NCI-H128 (cell line): ENCODE data around the gene ARHGAP8.
"Not testable (repeated sequence)": the region's sequence is repeated elsewhere in the genome, so short reads cannot be mapped to it uniquely, and the experiment has no call there.

Experiments
- DNase-seq: peaks from one replicate; lab custom pipeline; 2025; ENCODE audit not compliant: unreplicated experiment; lab: John Stamatoyannopoulos, UW

ARHGAP8 gene

DNA sequence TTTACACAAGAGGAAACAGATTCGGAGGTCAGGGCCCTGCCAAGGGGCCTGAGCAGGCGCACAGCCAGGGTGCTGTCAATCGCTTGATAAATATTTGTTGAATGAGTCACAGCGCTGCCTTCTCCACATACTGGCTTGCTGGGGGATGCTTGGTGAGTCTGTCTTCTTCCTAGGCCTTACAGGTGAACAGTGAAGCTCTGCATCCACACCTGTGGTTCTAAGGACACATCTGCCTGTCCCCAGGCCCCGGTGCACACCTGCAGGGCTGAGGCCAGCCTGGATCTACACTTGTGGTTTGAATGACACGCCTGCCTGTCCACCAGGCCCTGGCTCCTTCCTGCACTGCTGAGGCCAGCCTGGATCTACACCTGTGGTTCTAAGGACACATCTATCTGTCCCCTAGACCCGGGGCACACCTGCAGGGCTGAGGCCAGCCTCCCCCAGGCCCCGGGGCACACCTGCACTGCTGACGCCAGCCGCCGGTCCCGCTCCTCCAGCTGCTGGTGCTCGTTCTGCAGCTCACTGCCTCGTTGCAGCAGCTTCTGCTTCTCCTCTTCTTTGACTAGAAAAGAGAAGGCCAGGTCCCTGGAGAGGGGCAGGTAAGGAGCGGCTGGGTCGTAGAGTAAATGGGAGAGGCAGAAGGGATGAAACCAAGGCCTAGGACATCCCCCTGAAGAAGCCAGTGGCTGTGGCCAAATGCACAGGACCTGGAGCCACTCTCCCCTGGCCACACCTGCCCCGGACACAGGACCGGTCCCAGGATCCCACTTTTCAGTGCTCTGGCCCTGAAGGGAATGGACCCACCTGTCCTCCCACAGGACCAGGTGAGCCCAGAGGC, 132.8 kb downstream of the ARHGAP8 start:
- no peak for DNase-seq

- no peak for DNase-seq
These were observed 133.5 kb downstream of the ARHGAP8 start for GRCh38 chr22:44885806-44886360.

DNA sequence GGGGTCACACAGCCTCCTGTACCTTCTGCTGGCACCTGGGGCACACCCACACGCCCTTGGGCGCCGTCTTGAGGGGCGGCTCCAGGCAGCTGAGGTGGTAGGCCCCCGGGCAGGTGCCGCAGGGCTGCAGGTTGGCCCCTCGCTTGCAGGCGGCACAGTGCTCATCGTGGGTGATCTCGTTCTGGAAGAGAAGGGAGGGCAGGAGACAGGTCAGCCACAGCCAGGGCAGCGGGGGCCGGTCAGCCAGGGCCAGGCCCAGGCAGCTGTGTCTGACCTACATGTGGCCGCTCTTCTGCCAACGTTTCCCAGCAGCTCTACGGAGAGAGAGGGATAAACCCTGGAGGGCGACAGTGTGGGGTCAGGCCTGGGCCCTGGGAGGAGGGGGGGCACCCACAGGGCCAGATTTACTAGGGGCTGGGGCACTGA, 135.6 kb downstream of the ARHGAP8 start:
- DNase-seq = no peak

GRCh38 chr22:44888491-44889254, 136.3 kb downstream of the ARHGAP8 start:
- no peak for DNase-seq

DNA sequence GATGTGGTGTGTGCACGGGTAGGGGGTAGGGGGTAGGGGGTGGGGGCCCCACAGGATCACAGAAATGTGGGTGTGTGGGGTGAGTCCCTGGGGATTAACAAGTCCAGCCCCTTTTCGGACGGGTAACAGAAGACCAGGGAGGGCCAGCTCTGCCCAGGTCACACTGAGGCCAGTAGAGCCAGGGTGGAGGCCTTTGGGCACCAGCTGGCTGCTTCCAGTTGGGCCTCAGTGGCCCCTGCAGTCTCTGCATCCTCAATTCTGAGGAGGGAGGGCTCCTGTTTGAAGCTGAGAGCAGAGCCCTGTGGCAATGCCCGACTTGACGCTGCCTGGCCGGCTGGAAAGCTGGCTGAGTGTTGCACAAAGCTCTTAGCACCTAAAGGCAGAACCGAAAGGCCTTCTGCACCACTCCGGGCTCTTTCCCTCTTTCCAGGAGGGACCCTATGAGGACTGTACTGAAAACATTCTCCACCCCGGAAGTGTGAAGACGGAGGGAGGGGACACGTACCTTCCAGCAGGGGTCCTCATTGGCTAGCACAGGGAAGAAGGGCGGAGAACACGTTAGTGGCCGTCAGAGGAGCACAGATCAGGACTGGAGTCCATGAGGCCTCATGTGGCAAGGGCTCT, 137.0 kb downstream of the ARHGAP8 start:
- DNase-seq = no peak

GRCh38 chr22:44890416-44891292, 138.3 kb downstream of the ARHGAP8 start:
- no peak for DNase-seq

GRCh38 chr22:44891293-44891747, 138.9 kb downstream of the ARHGAP8 start:
- DNase-seq = no peak

GRCh38 chr22:44891791-44892190, 139.4 kb downstream of the ARHGAP8 start:
- no peak for DNase-seq

DNA sequence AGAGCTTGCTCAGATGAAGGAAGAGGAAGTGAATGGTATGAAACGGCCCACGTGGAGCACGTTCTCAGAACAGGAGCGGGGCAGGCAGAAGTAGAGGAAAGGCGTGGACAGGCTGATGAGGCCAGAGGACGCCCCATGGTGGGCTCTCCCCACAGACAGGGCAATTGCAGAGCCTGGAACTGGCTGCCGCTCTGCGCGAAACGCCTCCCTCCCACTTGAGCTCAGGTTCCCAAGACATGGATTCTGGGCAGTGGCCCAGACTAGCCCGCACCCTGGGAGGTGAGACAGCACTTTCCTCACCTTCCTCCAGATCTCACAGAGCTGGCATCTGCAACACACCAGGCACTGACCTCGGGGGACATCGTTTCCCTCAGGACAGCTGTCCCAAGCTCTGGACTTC, 139.9 kb downstream of the ARHGAP8 start:
- no peak for DNase-seq

- no peak for DNase-seq
These were observed 140.7 kb downstream of the ARHGAP8 start for GRCh38 chr22:44892803-44893730.

GRCh38 chr22:44893731-44894080, 141.3 kb downstream of the ARHGAP8 start:
- DNase-seq = no peak

- no peak for DNase-seq
These were observed 141.9 kb downstream of the ARHGAP8 start for GRCh38 chr22:44894321-44894720.

DNA sequence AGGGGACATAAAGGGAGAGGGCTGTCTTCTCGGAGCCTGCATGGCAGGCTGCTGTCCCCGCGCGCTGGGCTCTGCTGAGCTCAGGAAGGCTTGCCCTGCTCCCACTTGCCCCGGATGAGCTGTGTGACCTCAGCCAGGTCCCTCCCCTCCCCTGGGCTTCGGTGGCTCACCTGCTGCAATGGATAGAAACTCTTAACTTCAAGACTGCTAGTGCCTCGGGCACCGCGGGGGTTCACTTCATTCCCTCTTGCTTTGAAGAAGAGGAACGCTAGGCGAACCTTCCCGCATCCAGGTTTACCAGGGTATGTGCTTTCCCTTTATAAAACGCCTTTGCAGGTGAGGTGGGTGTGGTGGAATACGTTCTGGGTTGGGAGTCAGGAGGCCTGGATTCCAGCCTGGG, 142.4 kb downstream of the ARHGAP8 start:
- no peak for DNase-seq

DNA sequence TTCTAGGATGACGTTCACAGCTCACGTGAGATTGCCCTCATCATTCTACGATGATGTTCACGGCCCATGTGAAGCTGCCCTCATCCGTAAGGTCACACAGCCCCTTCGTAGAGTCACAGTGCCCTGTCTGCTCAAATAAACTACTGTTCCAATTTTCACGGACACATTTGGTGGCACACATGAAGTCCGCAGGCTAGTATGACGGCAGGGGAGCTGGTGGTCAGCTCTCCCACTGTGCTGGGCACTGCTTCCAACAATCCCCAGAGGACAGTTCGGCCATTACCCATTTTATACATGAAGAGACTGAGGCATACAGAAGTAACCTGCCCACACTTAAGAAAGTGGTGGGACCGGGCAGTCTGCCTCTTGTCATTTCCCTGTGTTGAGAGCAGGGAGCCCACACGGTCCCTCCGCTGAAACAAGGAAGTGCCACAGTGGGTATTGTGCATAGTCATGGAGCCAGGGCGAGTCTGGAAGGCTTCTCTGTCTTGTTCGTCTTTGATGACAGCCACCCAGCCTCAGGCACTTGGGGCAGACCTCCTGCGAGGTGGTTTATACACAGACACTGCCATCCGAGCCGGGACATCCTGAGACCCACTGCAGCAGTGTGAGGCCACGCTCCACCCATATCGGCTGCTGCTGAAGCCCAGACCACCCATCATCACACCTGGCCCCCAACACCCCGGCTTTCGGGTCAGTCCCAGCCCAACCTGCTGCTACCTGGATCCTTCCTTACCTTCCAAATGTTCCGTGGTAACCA, 143.1 kb downstream of the ARHGAP8 start:
- DNase-seq = no peak

DNA sequence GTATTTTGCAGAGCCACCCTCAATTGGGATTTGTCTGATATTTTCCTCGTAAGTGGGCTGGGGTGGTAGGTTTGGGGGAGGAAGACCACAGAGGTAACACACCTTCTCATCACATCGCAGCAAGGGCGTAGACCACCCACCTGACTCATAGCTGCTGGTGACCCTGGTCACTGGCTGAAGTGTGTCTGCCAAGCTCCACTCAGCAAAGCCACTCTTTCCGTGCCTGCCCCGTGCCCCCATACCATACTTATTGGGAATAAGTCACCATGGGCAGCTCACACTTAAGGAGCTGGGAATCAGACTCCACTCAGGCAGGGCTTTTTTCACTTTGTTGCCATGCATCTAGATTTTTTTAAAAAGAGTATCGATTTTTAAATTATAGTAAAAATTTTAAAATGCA, 145.9 kb downstream of the ARHGAP8 start:
- no peak for DNase-seq

DNA sequence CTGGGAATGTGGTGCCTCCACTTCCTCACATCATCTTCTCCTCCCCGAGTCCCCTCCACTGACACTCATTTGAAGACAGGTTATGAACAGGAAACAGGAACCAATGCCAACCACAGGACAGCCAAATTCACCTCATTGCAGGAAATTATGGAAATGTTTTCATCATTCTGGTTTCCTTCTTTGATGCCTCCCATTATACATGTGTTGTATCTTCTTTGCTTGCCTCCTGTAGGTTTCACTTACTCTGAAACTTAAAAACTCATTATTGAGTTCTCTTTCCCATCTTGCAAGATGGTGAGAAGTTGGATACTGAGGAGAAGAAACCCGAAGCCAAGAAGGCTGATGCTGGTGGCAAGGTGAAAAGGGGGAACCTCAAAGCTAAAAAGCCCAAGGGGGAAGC, 148.9 kb downstream of the ARHGAP8 start:
- no peak for DNase-seq

DNA sequence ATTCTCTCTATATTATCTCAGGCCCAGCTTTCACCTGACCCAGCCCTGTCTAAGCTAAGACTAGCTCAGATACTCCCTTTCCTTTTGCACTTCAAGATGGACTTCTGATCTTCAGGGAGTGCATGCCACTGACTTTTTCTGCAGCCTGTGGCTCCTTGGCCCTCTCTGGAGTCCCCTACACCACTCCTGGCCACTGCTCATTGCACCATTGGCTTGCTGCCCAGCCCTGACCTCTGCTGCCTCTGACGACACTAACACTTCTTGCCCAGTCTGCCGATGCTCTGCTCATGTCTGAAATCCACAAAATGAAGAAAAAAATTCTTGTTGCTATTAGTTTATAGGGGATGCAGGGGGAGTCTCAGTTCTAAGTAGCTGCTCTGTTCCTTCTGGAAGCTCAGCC, 150.8 kb downstream of the ARHGAP8 start:
- DNase-seq = not testable (repeated sequence)

DNA sequence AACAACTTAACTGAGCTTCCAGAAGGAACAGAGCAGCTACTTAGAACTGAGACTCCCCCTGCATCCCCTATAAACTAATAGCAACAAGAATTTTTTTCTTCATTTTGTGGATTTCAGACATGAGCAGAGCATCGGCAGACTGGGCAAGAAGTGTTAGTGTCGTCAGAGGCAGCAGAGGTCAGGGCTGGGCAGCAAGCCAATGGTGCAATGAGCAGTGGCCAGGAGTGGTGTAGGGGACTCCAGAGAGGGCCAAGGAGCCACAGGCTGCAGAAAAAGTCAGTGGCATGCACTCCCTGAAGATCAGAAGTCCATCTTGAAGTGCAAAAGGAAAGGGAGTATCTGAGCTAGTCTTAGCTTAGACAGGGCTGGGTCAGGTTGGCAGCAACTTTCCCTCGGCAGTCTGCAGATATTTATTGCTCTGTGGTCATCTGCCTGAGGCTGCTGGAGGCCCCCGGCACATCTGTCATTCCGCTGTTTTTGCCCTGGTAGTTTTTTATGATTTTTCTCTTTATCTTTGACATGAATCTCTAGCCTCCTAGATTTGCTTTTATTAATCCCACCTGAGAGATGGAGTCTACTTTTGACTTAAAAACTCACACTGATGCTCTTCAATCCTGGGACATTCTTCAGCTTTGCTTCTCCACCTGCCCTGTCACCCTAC, 152.2 kb downstream of the ARHGAP8 start:
- not testable (repeated sequence) for DNase-seq
